Loucy (cell line): ENCODE results near the gene CDK5.

Experiments used
- EZH2phosphoT487 ChIP-seq: fragments of 200-600 bp; IDR thresholded peaks from 2 replicates; pipeline ENCODE4 v1.6.1; 2018; ENCODE audit warnings: antibody characterized with exemption, mild to moderate bottlenecking, moderate library complexity, borderline replicate concordance
- TF ChIP-seq, protein P1 (sequence below): fragments of 200-600 bp; sonication (generic); conservative IDR thresholded peaks from 2 replicates; pipeline ENCODE4 v1.5.1; 2014; ENCODE audit warnings: mild to moderate bottlenecking, antibody characterized with exemption, low read length

DNA sequence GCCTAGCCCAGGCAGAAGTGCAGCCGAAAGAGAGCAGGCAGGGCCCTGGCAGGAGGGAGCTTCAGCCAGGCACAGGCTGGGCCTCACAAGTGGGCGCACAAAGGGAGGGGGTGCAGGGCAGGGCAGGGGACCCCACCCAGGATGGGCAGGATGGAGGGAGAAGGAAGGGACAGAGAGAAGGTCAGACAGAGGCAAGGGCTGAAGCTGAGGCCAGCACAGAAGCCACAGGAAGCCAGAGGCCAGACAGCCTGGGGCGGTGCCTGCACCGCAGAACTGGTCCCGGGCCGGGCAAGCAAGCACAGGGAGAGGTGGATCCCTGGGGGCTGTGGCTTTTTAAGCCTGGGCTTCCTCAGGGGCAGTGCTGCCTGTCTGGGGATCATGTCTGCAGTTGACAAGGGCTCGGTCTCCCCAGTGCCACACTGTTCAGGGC is 50.2 kb downstream of the CDK5 start:
- TF ChIP-seq, protein P1, sequence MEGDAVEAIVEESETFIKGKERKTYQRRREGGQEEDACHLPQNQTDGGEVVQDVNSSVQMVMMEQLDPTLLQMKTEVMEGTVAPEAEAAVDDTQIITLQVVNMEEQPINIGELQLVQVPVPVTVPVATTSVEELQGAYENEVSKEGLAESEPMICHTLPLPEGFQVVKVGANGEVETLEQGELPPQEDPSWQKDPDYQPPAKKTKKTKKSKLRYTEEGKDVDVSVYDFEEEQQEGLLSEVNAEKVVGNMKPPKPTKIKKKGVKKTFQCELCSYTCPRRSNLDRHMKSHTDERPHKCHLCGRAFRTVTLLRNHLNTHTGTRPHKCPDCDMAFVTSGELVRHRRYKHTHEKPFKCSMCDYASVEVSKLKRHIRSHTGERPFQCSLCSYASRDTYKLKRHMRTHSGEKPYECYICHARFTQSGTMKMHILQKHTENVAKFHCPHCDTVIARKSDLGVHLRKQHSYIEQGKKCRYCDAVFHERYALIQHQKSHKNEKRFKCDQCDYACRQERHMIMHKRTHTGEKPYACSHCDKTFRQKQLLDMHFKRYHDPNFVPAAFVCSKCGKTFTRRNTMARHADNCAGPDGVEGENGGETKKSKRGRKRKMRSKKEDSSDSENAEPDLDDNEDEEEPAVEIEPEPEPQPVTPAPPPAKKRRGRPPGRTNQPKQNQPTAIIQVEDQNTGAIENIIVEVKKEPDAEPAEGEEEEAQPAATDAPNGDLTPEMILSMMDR: no peak
- no peak for TF ChIP-seq EZH2phosphoT487
